SKM-1 treated with dmso at 0.1 percent for 144 hours (cell line): ENCODE results near the gene GRAMD4.

ENCODE experiments used
- DNase-seq: peaks from one replicate; lab custom pipeline; 2025; ENCODE audit not compliant: unreplicated experiment; lab: John Stamatoyannopoulos, UW

Gene GRAMD4

DNA sequence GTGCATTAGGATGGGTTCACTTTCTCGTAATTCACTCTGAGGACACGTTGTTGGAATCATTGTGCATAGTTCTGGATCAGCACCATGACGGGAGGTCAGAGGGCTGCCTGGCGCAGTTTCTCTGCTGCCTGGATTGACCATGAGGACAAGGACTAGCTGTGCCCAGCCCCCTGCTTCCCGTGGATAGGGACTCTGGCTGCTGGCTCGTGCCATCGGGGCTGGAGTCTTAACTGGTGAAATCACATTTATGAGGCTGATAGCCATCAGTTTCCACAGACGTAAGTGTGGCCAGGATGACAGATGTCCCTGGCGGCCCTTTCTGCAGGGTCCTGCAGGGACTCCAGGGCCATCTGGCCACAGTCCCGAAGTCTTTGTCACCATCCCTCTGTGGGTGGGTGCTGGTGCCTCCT, 24.1 kb upstream of the GRAMD4 start:
- no peak for DNase-seq

DNA sequence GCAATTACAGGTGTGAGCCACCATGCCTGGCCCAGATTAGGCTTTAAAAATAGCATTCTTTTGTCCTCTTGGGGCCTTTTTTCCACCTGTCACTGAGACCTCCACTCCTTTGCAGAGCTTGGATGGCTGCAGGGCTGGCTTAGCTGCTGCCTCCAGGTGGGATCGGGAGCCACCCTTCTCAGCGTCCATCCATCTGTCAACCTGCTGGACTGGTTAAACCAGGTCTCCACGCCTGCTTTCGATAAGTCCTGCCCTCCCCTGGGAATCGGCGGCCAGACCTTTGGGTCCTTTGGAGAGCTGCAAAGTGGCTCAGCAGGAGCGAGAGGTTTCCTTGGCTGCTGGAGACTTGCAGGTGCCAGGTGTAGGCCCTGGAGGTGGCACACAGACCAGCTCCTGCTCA, 23.4 kb upstream of the GRAMD4 start:
- no peak for DNase-seq

DNA sequence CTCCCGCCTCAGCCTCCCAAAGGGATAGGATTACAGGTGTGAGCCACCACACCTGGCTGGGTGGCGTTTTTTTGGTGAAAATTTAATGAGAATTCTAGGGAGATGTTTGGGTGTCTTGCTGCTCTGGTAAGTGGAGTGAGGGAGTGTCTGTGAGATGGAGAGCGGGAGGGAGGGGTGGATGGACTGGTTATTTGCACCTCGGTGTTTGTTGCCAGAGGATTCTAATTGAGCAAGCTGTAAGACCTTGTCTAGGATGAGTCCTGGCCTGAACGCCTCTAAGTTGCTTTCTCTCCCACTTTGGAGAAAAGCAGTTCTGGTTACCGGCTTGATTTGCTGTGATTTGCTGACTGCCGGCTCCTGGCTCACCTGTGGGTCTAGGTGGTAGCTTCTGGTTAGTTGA, 22.0 kb upstream of the GRAMD4 start:
- DNase-seq: no peak

DNA sequence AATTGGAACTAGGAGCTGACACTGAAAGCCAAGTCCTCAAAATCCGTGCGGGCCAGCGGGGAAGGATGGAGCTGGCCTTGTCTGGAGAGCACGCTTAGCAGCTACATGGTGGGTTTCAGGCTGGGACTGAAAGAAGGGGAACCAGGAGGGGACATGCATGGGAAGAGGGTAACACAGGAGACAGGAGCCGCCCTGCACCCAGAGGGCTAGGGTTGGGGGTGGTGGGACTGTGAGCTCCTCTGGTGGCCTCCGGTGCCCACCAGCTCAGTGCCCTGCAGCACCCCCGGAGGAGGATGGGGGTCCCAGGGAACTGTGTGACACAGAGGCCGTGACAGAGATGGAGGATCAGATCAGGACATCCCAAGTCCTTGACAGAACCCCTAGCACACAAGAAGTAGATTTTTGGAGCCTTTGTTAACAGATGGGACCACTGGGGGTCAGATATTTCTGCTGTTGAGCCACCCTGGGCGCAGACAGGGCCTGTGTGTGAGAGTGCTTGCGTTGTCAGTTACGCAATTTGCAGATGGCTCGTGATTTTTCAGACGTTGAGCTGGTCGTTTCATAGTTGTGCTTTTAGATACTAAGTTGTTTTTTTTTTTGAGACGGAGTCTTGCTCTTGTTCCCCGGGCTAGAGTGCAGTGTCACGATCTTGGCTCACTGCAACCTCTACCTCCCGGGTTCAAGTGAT, 21.3 kb upstream of the GRAMD4 start:
- peak; percentile 65 for DNase-seq

DNA sequence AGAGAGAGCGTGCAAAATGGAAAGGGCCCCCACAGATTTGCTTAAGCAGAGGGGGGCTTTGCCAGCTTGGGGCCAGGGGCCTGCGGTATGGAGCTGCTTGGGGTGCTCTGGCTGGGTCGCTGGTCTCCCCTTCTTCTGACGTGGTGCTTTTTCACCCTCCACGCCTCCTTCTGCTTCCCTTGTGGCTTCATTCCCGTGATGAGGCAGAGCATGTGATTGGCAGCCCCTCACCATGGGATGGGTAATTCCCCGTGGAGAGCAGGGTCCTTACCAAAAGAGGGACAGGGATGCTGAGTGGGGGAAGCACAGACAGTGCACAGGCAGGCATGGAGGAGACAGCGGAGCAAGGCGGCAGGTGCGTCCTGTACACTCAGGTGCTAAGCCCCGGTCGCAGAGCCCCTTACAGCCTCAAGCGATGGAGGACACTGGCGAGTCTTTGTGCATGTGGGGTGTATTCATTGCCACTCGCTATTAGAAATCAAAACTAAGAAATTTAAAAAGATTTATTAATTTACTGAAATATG, 19.9 kb upstream of the GRAMD4 start:
- DNase-seq: no peak

DNA sequence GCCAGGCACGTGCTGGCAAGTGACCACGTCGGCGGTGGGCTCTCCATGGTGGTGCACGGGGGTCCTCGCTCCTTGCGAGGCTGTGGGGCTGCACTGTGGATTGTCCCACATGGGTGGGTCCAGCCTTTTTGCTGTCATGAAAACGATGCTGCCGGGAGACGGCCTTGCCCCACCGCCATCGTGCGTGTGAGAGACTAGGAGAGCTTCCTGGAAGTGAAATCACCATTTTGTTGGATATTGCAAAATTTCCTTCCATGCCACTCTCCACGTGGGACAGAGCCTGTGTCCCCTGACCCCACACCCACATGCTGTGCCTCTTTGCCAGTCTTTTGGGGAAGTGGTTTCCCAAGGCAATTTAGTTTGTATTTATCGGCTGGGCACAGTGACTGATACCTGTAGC, 18.2 kb upstream of the GRAMD4 start:
- peak; percentile 95 for DNase-seq

DNA sequence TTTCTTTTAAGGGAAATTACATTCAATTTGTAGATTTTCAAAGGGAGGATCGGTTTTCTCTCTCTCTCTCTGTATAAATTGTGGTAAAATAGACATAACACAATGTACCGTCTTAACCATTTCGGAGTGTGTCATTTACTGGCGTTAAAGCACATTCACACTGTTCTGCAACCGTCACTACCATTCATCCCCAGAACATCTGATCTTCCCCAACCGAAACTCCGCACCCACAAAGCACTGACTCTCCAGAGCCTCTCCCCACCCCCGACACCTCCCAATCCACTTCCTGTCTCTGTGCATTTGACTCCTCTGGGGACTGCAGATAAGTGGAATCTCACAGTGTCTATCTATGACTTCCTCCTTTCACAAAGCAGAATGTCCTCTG, 15.9 kb upstream of the GRAMD4 start:
- peak; percentile 96 for DNase-seq

DNA sequence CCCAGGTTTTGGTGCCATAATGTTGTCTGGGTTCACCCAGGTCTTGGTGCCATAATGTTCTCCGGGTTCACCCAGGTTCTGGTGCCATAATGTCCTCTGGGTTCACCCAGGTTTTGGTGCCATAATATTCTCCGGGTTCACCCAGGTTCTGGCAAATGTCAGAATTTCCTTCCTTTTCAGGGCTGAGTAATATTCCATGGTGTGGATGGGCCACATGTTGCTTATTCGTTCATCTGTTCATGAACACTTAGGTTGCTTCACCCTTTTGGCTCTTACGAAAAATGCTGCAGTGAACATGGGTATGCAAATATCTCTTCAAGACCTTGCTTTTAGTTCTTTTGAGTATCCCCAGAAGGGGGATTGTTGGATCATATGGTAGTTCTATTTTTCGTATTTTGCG, 15.1 kb upstream of the GRAMD4 start:
- DNase-seq: no peak

DNA sequence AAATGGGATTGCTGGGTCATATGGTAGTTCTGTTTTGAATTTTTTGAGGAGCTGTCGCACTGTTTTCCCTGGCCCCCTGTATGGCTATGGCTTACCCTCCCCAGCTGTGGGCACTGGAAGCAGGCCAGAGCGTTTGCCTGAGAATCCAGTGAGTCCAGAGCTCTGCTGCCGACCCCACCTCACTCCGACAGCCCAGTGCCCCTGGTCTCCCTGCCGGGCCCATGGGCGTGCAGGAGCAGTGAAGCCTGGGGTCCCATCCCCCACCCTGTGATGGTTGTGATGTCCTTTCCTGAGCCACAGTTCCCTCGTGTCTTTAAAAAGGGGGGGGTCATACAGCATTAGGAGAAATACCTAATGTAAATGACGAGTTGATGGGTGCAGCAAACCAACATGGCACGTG, 13.3 kb upstream of the GRAMD4 start:
- DNase-seq: no peak

DNA sequence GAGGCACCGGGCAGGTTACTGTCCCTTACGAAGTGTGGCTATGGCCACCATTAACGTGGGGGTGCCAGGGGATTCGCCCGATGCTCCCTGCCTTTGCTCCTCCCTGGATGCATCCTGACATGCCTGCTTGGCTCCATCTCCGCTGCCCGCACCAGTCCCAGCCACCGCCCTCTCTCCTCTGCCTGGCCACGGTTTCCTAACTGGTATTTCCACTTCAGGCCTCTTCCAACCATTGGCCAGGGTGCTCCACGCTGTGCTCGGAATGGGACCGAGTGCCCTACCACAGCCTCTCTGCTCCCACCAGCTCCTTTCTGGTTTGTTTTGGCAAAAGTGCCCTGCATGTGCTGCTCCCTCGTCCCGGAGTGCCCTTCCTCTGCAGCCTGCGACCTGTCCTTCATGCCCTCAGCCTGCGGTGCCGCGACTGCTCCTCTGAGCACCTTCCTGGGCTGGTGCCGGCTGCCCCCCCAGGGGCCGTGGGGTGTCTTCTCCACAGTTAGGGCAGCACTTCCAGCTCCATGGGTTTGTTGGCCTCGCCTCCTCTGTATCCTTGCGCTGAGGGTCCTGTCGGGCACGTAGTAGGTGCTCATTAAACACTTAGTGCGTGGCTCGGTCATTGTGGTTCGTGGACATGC, 12.6 kb upstream of the GRAMD4 start:
- no peak for DNase-seq

DNA sequence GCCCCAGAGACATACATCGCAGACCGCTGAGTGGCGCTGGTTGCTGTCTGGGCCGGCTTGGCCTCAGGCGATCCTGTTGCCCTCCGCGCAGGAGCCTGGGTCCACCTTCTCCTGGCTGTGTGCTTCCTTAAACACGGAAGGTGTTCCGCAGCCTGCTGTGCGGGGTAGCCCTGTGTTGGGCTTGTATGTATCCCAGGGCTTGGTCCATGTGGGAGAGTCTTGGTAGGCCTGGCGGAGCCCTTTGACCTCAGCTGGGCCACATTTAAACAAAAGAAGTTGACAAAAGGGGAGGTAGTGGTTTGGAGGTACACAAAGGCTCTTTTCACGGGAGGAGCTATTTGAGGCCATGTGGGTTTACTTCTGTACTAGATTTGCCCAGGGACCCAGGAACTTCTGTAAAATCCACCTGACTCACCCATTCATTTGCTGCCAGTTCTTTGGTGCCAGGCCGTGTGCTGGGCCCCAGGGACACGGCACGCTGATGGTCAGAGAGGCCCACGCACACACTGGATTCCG, 11.0 kb upstream of the GRAMD4 start:
- no peak for DNase-seq

DNA sequence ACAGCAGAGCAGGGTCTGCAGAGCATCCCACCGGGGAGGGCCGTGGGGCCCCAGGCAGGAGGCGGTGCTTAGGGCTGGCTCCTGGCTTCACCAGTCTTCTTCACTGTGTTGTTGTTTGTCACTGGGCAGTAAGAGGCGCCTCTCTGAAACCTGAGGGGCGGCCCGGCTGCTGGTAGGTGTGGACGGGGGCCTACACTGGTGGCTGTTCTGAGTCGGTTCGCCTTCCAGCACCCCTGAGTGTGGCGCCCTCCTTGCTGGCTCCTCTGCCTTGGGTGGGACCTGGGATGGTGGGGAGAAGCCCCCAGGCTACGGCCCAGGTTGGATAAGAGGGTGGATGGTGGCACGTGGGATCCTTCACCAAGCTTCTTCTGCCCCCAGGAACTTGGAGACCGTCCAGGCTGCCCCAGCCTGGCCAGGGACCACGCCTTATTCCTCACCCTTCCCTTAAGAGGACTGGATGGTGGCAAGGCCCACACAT, 10.4 kb upstream of the GRAMD4 start:
- no peak for DNase-seq

DNA sequence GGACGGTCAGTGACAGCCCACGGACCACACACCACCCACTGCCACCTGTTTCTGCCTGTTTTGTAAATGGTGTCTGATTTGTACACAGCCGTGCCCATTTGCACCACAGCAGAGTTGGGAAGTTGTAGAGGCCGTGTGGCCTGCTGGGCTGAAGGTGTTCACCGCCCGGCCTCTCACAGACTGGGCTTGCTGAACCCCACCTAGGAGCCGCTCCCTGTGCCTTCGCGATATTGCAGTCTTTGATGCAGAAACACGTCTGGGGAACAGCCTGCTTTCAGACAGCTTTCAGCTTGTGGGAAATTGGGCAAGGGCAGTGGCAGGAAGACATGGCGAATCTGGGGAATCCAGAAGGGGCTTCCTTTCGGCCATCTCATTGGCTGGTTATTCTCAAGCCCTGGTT, 9.8 kb upstream of the GRAMD4 start:
- DNase-seq: no peak

DNA sequence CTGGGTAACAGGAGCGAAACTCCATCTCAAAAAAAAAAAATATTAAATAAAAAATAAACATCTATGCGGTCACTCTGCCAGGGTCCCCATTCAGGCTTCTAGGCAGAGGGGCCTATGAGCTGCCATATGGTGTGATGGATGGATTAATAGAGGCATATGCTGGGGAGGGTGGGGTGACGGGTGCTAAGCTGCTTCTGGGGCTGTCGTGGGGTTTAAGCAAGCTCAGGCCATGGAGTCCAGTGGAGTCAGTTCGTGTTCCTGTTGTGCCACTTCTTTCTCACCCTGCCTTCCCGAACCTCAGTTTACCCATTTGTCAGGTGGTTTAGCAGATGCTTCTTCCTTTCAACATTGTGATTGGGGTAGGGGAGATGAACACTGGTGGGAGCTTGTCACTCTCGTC, 9.0 kb upstream of the GRAMD4 start:
- no peak for DNase-seq

DNA sequence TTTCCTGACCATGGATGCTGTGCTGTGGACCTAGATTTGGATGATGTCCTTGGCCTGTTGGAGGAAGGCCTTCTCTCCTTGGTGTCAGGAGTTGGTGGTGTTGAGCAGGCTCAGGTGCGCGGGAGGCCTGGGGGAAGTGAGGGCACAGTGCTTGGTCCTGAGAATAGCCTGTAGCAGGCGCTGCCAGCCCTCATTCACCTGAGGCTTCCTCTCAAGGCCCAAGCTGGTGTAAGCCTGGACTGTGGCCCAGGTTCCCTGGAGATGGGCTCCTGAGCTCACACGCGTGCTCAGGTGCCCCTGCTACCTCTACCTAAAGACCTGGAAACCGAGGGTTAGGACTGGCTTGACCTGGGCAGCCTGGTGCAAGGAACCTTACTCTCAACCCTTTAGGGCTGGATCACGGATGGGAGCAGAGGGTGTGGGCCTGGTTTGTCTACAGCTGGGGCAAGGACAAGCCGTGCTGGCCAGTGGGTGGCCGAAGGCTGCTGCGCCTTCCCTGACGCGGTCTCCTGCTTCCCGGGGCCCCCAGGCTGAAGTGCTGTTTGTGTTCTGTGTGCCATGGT, 7.8 kb upstream of the GRAMD4 start:
- no peak for DNase-seq

DNA sequence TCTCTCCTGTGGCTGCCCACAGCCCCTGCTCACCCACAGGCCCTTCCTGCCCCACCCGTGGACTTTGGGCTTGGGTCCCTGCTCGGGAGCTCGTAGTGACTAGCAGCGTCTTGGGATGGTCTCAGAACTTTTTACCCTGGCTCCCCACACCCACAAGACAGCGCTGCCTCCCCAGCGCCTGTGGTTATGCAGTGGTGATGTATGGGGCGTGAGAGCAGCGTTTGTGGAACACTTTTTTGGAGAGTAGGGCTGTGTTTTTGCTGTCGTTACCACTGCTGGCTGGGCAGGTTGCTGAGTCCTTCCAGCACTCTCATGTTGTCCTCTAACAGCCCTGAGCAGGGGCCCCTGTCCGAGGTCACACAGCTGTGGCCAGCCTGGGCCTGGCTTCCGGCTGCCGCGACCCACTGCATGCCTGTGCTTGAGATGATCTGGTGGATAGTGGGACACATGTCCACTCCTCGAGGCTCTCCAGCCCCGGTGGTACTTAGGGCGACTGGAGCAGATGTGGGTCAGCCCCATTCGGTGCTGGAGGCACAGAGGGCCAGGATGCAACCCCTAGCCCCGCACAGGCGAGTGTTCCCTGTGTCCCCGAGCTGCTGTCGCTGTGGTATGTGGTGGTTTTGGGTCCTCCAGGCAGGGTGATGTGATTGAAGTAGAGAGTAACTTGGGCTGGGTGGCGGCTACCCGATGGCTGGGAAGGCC, 7.1 kb upstream of the GRAMD4 start:
- no peak for DNase-seq

DNA sequence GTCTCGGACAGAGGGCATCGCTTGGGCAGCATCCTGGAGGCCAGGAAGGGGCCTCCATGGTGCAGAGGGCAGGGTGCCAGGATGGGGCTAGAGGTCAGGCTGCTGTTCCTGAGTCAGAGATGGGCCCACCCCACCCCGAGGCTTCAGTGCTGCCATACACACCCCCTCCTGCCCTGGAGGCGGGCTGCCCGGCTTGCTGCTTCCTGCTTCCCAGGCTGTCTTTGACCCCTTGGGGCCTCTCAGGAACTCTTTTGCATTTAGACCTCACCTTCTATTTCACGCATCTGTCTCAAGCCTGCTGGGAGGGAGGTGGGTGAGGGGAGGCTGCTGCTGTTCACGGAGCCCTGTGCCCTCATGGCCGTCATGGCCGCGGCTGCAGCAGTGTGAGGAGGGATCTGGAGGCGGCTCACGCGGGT, 6.6 kb upstream of the GRAMD4 start:
- DNase-seq: no peak

DNA sequence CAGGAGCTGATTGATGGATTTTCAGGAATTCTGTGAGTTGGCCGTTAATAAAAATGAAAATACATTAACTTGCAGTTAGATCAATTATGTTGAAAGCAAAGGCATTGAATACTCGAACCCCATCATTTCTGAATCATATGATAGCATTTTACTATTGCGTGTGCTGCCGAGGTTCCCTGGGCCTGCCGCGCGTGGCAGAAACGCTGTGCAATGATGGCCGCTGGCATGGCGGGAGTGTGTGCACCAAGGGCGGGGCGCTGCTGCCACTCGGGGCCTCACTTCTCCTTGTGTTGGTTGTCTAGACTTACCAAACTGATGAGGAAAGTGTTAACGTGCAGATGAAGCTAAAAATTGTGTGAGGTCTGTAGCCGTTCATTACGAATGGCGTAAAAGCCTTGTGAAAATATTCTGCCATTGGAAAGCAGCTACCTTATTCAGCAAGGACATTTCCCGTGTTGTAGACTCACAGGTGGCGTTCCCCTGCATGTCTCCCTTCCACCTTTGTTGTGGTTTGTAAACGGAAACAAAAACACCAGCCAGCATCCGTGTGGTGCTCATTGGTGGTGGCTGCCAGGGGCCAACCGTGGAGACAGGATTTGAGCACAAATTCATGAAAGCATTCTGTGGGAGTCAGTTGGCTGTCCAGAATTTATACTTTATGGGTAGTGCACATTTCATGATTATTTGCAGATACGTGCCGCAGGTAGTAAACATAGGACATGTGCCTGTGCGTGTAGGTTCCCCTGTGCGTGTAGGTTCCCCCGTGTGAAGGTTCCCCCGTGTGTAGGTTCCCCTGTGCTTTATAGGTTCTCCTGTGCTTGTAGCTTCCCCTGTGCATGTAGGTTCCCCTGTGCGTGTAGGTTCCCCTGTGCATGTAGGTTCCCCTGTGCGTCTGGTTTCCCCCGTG, 5.9 kb upstream of the GRAMD4 start:
- DNase-seq: no peak

DNA sequence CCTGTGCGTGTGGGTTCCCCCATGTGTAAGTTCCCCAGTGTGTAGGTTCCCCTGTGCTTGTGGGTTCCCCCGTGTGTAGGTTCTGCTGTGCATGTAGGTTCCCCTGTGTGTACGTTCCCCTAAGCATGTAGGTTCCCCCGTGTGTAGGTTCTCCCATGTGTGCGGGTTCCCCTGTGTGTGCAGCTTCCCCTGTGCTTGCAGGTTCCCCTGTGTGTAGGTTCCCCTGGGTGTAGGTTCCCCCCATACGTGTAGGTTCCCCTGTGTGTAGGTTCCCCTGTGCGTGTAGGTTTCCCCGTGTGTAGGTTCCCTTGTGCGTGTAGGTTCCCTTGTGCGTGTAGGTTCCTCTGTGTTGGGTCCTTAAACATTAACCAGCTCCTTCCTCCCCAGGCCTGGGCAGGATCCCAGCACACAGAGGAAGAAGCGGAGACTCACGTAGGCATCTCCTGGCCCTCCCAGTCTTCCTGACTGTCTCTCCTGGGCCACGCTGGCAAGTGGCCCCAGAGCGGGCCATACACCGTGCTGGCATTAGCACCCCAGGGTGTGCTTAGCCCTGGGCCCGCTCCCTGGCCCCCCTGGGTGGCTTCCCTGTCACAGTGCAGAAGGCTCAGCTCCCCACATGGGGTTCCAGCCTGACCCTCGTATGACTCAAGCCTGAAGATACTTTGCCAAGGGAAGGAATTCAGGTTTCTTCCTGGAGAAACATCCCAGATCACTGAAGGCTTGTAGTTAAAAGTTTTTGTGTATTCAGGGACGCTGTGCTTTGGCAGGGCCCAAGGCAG, 2.8 kb upstream of the GRAMD4 start:
- DNase-seq: no peak
